Activated naive CD4-positive, alpha-beta T cell (primary cell): ENCODE data around the gene CLIP3.
A peak's percentile ranks its signal among the peaks of the same experiment; 100 is the strongest.
"Not testable (repeated sequence)": the region's sequence is repeated elsewhere in the genome, so short reads cannot be mapped to it uniquely, and the experiment has no call there.

Experiments used
- DNase-seq, 4 experiments: peaks; one replicate each; lab custom pipeline; 2025; lab: John Stamatoyannopoulos, UW

Gene CLIP3

GRCh38 chr19:36049080-36049698 lies 16.5 kb upstream of the CLIP3 start:
- DNase-seq, result no peak

- DNase-seq, result no peak
Observed at GRCh38 chr19:36047835-36048234, 15.2 kb upstream of the CLIP3 start.

- no peak for DNase-seq
Observed at GRCh38 chr19:36046443-36047050, 13.9 kb upstream of the CLIP3 start.

GRCh38 chr19:36043952-36044351 lies 11.3 kb upstream of the CLIP3 start:
- no peak for DNase-seq

GRCh38 chr19:36041831-36042230 lies 9.2 kb upstream of the CLIP3 start:
- no peak for DNase-seq

- not testable (repeated sequence) for DNase-seq
Observed at GRCh38 chr19:36041092-36041491, 8.4 kb upstream of the CLIP3 start.

- no peak for DNase-seq
Observed at GRCh38 chr19:36040495-36040894, 7.8 kb upstream of the CLIP3 start.

GRCh38 chr19:36031308-36031707 lies 1.4 kb downstream of the CLIP3 start:
- no peak for DNase-seq

- DNase-seq, result no peak
Observed at GRCh38 chr19:36030264-36031148, 2.2 kb downstream of the CLIP3 start.

- no peak for DNase-seq
Observed at GRCh38 chr19:36028313-36029041, 4.2 kb downstream of the CLIP3 start.

GRCh38 chr19:36027696-36028095 lies 5.0 kb downstream of the CLIP3 start:
- no peak for DNase-seq

- DNase-seq, result no peak
Observed at GRCh38 chr19:36026091-36026876, 6.4 kb downstream of the CLIP3 start.

- DNase-seq, result no peak
Observed at GRCh38 chr19:36025541-36025940, 7.1 kb downstream of the CLIP3 start.

GRCh38 chr19:36023432-36023831 lies 9.2 kb downstream of the CLIP3 start:
- DNase-seq, result no peak

GRCh38 chr19:36019061-36019670 lies 13.5 kb downstream of the CLIP3 start:
- DNase-seq, result no peak

- peak; percentile 93 to 98 (median 96) for DNase-seq
Observed at GRCh38 chr19:36014012-36014924, 18.4 kb downstream of the CLIP3 start, which contains the start of gene ALKBH6. Gene ALKBH6, minus strand, starts transcription at chr19:36014213. Its CDS starts 816 bp downstream, at chr19:36013397.

- no peak for DNase-seq
Observed at GRCh38 chr19:36013280-36014011, 19.2 kb downstream of the CLIP3 start.

- DNase-seq, result no peak
Observed at GRCh38 chr19:36010402-36010801, 22.3 kb downstream of the CLIP3 start.
